GM19395 (cell line): ENCODE results near the gene RAB40A.

Experiments used
- ATAC-seq: cut with Tn5 transposase; IDR thresholded peaks from one replicate; pipeline ENCODE4 v1.9.1; 2021; ENCODE audit warnings: mild to moderate bottlenecking, moderate library complexity; ENCODE audit not compliant: unreplicated experiment

RAB40A gene

GRCh38 chrX:103519389-103519788 is at the start of gene RAB40A:
Gene RAB40A (minus strand): TSS chrX:103519489. CDS start chrX:103500756, 18,733 bp downstream.
- no peak for ATAC-seq

GRCh38 chrX:103565752-103566151 is 46.5 kb upstream of the RAB40A start:
- peak; percentile 43 for ATAC-seq

GRCh38 chrX:103565197-103565596 is 45.9 kb upstream of the RAB40A start:
- peak; percentile 68 for ATAC-seq

GRCh38 chrX:103562801-103563200 is 43.5 kb upstream of the RAB40A start:
- no peak for ATAC-seq

- no peak for ATAC-seq
Observed at GRCh38 chrX:103560256-103560655, 41.0 kb upstream of the RAB40A start.

GRCh38 chrX:103556963-103557612 is 37.8 kb upstream of the RAB40A start:
- no peak for ATAC-seq

- ATAC-seq = peak; percentile 96
Observed at GRCh38 chrX:103554687-103555424, 35.6 kb upstream of the RAB40A start.

GRCh38 chrX:103552236-103552635 is 32.9 kb upstream of the RAB40A start:
- ATAC-seq = no peak

- ATAC-seq = no peak
Observed at GRCh38 chrX:103550415-103551051, 31.2 kb upstream of the RAB40A start.

- no peak for ATAC-seq
Observed at GRCh38 chrX:103549916-103550315, 30.6 kb upstream of the RAB40A start.

- ATAC-seq = no peak
Observed at GRCh38 chrX:103540145-103540544, 20.9 kb upstream of the RAB40A start.

- ATAC-seq = no peak
Observed at GRCh38 chrX:103539695-103540094, 20.4 kb upstream of the RAB40A start.

- no peak for ATAC-seq
Observed at GRCh38 chrX:103538728-103539127, 19.4 kb upstream of the RAB40A start.

GRCh38 chrX:103537871-103538387 is 18.6 kb upstream of the RAB40A start:
- no peak for ATAC-seq

GRCh38 chrX:103536732-103537131 is 17.4 kb upstream of the RAB40A start:
- ATAC-seq = no peak

- ATAC-seq = no peak
Observed at GRCh38 chrX:103536071-103536470, 16.8 kb upstream of the RAB40A start.

GRCh38 chrX:103535206-103535605 is 15.9 kb upstream of the RAB40A start:
- ATAC-seq = no peak

- ATAC-seq = peak; percentile 85
Observed at GRCh38 chrX:103533511-103534216, 14.4 kb upstream of the RAB40A start.

- ATAC-seq = no peak
Observed at GRCh38 chrX:103531002-103531401, 11.7 kb upstream of the RAB40A start.

- ATAC-seq = no peak
Observed at GRCh38 chrX:103530545-103530944, 11.3 kb upstream of the RAB40A start.

GRCh38 chrX:103529550-103529949 is 10.3 kb upstream of the RAB40A start:
- no peak for ATAC-seq
